ENCODE measurements around the gene ID2. TPM values are rescaled to one million over a fixed set of nuclear protein-coding genes. Genes with fewer than 3 reads are reported as not detected.

Gene ID2
- total RNA-seq, 1 donor from 2014 or later: 13.6 TPM

GRCh38 chr2:8652774-8653426 is 29.0 kb upstream of the ID2 start:
- Mint-ChIP-seq H3K27me3 (ENCODE audit: low read depth, unreplicated experiment) (peaks cover 15% of the 10 kb centered on the region), H3K27ac (ENCODE audit: unreplicated experiment) (no peak overlapping the region), H3K36me3 (ENCODE audit: low read depth, unreplicated experiment) (no peaks in the 10 kb centered on the region), H3K9me3 (ENCODE audit: unreplicated experiment) (peaks cover under 1% of the 10 kb centered on the region), H3K4me3 (ENCODE audit: unreplicated experiment) (no peak overlapping the region), H3K4me1 (ENCODE audit: low read depth, unreplicated experiment) (peaks cover 7% of the 10 kb centered on the region)
- no peak overlapping the region for H3K9ac ChIP-seq (ENCODE audit: low read length)
- no peak for FAIRE-seq
- H3K4me1 ChIP-seq (ENCODE audit: insufficient read depth, low read length): peaks cover 4% of the 10 kb centered on the region
- no peak overlapping the region for H3K27ac ChIP-seq (ENCODE audit: low read depth, low read length)
- H3K4me3 ChIP-seq (ENCODE audit: insufficient read depth, low read depth, low read length): no peak overlapping the region
- H3K79me2 ChIP-seq (ENCODE audit: insufficient read depth, low read length): no peaks in the 10 kb centered on the region
- H3K4me2 ChIP-seq (ENCODE audit: low read length): no peak overlapping the region
- no peak for DNase-seq (ENCODE audit: low read depth)
- H4K20me1 ChIP-seq (ENCODE audit: insufficient read depth, low read length): no peaks in the 10 kb centered on the region
- H3K9me3 ChIP-seq (ENCODE audit: insufficient read depth, low read depth, low read length): peaks cover 4% of the 10 kb centered on the region
- no peaks in the 10 kb centered on the region for H3K36me3 ChIP-seq (ENCODE audit: insufficient read depth, low read length)
- TF ChIP-seq EZH2 (IDR thresholded peaks at IDR 0.05; ENCODE audit: insufficient read depth, low read length): no peak
- no peak for TF ChIP-seq CTCF (IDR thresholded peaks at IDR 0.05; ENCODE audit: insufficient read depth, low read depth, low read length)
- no peak overlapping the region for H2AFZ ChIP-seq (ENCODE audit: low read depth, low read length)
- no peaks in the 10 kb centered on the region for H3K27me3 ChIP-seq (ENCODE audit: insufficient read depth, low read length)

DNA sequence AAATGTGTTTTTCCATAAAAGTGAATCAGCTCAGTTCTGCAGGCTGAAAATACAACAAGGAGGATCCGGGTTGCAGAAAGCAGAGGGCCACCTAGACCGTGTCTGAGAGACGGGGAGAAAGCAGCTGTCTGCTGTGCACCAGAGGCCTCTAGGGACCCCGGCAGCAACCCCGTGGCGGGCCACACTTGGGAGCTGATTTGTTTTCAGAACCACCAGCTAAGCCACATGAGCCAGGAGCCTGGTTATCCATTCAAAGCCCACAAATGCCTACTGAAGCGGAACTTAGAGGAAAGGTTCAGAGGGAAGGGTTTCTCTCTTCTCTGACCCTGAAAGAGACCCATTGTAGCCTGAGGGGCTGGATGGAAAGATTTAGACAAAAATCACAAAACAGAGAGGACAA is 28.4 kb upstream of the ID2 start:
- no peak overlapping the region for H3K9ac ChIP-seq (ENCODE audit: low read length)
- H3K4me1 Mint-ChIP-seq (ENCODE audit: low read depth, unreplicated experiment): peaks cover 7% of the 10 kb centered on the region
- no peak for TF ChIP-seq EZH2 (IDR thresholded peaks at IDR 0.05; ENCODE audit: insufficient read depth, low read length)
- TF ChIP-seq CTCF (IDR thresholded peaks at IDR 0.05; ENCODE audit: insufficient read depth, low read depth, low read length): no peak
- no peak for DNase-seq (ENCODE audit: low read depth)
- no peak overlapping the region for H3K4me2 ChIP-seq (ENCODE audit: low read length)
- FAIRE-seq: no peak
- peaks cover 4% of the 10 kb centered on the region for H3K4me1 ChIP-seq (ENCODE audit: insufficient read depth, low read length)
- no peaks in the 10 kb centered on the region for H3K36me3 Mint-ChIP-seq (ENCODE audit: low read depth, unreplicated experiment)
- H4K20me1 ChIP-seq (ENCODE audit: insufficient read depth, low read length): no peaks in the 10 kb centered on the region
- no peaks in the 10 kb centered on the region for H3K27me3 ChIP-seq (ENCODE audit: insufficient read depth, low read length)
- H3K9me3 ChIP-seq (ENCODE audit: insufficient read depth, low read depth, low read length): no peaks in the 10 kb centered on the region
- H3K27ac ChIP-seq (ENCODE audit: low read depth, low read length): no peak overlapping the region
- H3K27ac Mint-ChIP-seq (ENCODE audit: unreplicated experiment): no peak overlapping the region
- H3K27me3 Mint-ChIP-seq (ENCODE audit: low read depth, unreplicated experiment): peaks cover 18% of the 10 kb centered on the region
- H3K9me3 Mint-ChIP-seq (ENCODE audit: unreplicated experiment): peaks cover 3% of the 10 kb centered on the region
- no peak overlapping the region for H2AFZ ChIP-seq (ENCODE audit: low read depth, low read length)
- no peaks in the 10 kb centered on the region for H3K36me3 ChIP-seq (ENCODE audit: insufficient read depth, low read length)
- H3K79me2 ChIP-seq (ENCODE audit: insufficient read depth, low read length): no peaks in the 10 kb centered on the region
- no peak overlapping the region for H3K4me3 ChIP-seq (ENCODE audit: insufficient read depth, low read depth, low read length)
- H3K4me3 Mint-ChIP-seq (ENCODE audit: unreplicated experiment): no peak overlapping the region

DNA sequence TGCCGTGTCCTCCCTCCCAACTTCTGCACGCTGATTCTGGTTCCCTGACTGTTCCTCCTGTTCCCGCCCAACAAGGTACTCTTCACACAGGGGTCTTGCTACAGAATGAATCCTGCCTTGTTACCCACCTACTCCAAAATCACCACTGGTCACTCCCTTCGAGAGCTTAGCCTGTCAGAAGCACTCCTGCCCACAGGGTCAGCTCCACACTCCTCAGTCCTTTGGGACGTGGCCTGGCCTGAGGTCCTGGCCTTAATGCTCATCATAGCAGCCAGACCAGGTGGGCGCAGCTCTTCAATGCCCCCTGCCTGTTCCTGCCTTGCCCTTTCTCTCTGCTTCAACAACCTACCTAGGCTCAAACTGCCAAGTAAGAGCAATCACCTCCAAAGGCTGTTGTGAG is 27.8 kb upstream of the ID2 start:
- H3K79me2 ChIP-seq (ENCODE audit: insufficient read depth, low read length): no peaks in the 10 kb centered on the region
- peaks cover 3% of the 10 kb centered on the region for H3K9me3 Mint-ChIP-seq (ENCODE audit: unreplicated experiment)
- H3K4me2 ChIP-seq (ENCODE audit: low read length): no peak overlapping the region
- no peak overlapping the region for H2AFZ ChIP-seq (ENCODE audit: low read depth, low read length)
- no peaks in the 10 kb centered on the region for H3K36me3 ChIP-seq (ENCODE audit: insufficient read depth, low read length)
- no peak overlapping the region for H3K4me3 Mint-ChIP-seq (ENCODE audit: unreplicated experiment)
- peaks cover 7% of the 10 kb centered on the region for H3K4me1 Mint-ChIP-seq (ENCODE audit: low read depth, unreplicated experiment)
- H3K9me3 ChIP-seq (ENCODE audit: insufficient read depth, low read depth, low read length): no peaks in the 10 kb centered on the region
- no peak overlapping the region for H3K9ac ChIP-seq (ENCODE audit: low read length)
- H3K4me3 ChIP-seq (ENCODE audit: insufficient read depth, low read depth, low read length): no peak overlapping the region
- H3K4me1 ChIP-seq (ENCODE audit: insufficient read depth, low read length): peaks cover 4% of the 10 kb centered on the region
- TF ChIP-seq EZH2 (IDR thresholded peaks at IDR 0.05; ENCODE audit: insufficient read depth, low read length) (no peak), CTCF (IDR thresholded peaks at IDR 0.05; ENCODE audit: insufficient read depth, low read depth, low read length) (no peak)
- H3K27ac Mint-ChIP-seq (ENCODE audit: unreplicated experiment): no peak overlapping the region
- no peaks in the 10 kb centered on the region for H3K36me3 Mint-ChIP-seq (ENCODE audit: low read depth, unreplicated experiment)
- no peak overlapping the region for H3K27ac ChIP-seq (ENCODE audit: low read depth, low read length)
- FAIRE-seq (no peak), DNase-seq (ENCODE audit: low read depth) (no peak)
- peaks cover 18% of the 10 kb centered on the region for H3K27me3 Mint-ChIP-seq (ENCODE audit: low read depth, unreplicated experiment)
- H4K20me1 ChIP-seq (ENCODE audit: insufficient read depth, low read length): no peaks in the 10 kb centered on the region
- no peaks in the 10 kb centered on the region for H3K27me3 ChIP-seq (ENCODE audit: insufficient read depth, low read length)
